Stimulated activated CD4-positive, alpha-beta T cell treated with anti-CD3 and anti-CD28 coated beads, Interleukin-4, amount 100 ng/mL, for 48 hours (primary cell): ENCODE measurements around the gene EIF4G3.
"Not testable (repeated sequence)": the region's sequence is repeated elsewhere in the genome, so short reads cannot be mapped to it uniquely, and the experiment has no call there.

Experiments
- DNase-seq, 2 donors: peaks; one replicate each; pipeline ENCODE4 v3.0.0-alpha.2; 2020; ENCODE audit warnings: low read depth in 2 of 2

EIF4G3 gene

DNA sequence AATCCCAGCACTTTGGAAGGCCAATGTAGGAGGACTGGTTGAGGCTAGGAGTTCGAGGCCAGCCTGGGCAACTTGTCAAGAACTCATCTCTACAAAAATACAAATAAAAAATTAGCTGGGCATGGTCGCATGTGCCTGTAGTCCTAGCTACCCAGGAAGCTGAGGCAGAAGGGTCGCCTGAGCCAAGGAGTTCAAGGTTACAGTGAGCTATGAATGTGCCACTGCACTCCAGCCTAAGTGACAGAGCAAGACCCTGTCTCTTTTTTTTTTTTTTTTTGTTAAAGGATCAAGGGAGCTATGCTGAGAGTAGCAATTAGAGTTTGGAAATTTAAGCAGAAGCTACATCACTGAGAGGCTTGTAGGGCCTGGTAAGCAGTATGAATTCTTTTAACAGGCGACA is 70.9 kb downstream of the EIF4G3 start:
- no peak for DNase-seq

GRCh38 chr1:21104683-21105082 is 72.0 kb downstream of the EIF4G3 start:
- DNase-seq, result no peak

GRCh38 chr1:21100481-21100921 is 76.2 kb downstream of the EIF4G3 start:
- DNase-seq, result no peak

DNA sequence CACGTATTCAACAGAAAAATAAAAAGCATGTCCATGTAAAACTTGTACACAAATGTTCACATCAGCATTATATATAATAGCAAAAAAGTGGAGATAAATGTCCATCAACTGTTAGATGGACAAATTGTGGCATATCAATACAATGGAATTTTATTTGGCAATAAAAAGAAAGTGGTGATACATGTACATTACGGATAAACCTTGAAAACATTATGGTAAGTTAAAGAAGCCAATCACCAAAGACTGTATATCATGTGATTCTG is 76.9 kb downstream of the EIF4G3 start:
- DNase-seq, result no peak

- no peak for DNase-seq
These were observed 77.4 kb downstream of the EIF4G3 start for GRCh38 chr1:21099034-21099868.

DNA sequence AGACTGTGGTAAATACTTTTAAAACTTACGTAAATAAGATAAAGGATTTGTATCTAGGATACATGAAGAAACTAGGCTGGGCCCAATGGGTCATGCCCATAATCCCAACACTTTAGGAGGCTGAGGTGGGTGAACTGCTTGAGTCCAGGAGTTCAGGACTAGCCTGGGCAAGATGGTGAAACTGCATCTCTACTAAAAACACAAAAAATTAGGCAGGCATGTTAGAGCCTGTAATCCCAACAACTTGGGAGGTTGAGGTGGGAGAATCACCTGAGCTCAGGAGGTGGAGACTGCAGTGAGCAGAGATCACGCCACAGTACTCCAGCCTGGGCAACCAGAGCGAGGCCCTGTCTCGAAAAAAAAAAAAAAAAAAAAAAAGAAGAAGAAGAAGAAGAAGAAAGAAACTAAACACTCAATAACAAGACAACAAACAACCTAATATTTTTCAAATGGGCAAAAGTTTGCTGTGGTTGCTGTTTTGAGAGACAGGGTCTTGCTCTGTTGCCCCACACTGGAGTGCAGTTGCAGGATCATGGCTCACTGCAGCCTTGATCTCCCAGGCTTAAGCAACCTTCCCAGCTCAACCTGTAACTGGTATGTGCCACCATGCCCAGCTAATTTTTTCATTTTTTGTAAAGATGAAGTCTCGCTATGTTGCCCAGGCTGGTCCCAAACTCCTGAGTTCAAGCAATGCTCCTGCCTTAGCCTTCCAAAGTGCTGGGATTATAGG is 78.3 kb downstream of the EIF4G3 start:
- no peak for DNase-seq

- DNase-seq, result no peak
These were observed 79.0 kb downstream of the EIF4G3 start for GRCh38 chr1:21097729-21098128.

DNA sequence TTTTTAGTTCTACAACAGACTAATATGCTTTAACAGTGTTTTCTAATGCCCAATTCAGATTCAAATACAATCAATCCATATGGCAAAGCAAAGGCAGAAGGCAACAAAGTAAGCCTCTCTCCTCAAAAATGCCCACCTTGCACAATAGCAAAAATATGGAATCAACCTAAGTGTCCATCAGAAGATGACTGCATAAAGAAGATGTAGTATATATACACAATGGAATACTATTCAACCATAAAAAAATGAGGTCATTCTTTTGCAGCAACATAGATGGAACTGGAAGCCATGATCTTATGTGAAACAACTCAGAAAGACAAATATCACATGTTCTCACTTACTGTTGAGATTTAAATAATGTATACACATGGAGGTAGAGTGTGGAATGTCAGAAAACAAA is 80.7 kb downstream of the EIF4G3 start:
- no peak for DNase-seq

- DNase-seq, result not testable (repeated sequence)
These were observed 82.4 kb downstream of the EIF4G3 start for GRCh38 chr1:21094282-21094681.

DNA sequence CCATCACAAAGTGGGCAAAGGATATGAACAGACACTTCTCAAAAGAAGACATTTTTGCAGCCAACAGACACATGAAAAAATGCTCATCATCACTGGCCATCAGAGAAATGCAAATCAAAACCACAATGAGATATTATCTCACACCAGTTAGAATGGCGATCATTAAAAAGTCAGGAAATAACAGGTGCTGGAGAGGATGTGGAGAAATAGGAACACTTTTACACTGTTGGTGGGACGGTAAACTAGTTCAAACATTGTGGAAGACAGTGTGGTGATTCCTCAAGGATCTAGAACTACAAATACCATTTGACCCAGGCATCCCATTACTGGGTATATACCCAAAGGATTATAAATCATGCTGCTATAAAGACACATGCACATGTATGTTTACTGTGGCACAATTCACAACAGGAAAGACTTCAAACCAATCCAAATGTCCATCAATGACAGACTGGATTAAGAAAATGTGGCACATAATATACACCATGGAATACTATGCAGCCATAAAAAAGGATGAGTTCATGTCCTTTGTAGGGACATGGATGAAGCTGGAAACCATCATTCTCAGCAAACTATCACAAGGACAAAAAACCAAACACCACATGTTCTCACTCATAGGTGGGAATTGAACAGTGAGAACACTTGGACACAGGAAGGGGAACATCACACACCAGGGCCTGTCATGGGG is 83.3 kb downstream of the EIF4G3 start:
- DNase-seq, result not testable (repeated sequence)

GRCh38 chr1:21092545-21092944 is 84.2 kb downstream of the EIF4G3 start:
- not testable (repeated sequence) for DNase-seq

- DNase-seq, result not testable (repeated sequence)
These were observed 85.5 kb downstream of the EIF4G3 start for GRCh38 chr1:21091053-21091690.

GRCh38 chr1:21090463-21090862 is 86.2 kb downstream of the EIF4G3 start:
- DNase-seq, result no peak

- DNase-seq, result no peak
These were observed 87.0 kb downstream of the EIF4G3 start for GRCh38 chr1:21089731-21090130.

GRCh38 chr1:21089299-21089698 is 87.4 kb downstream of the EIF4G3 start:
- no peak for DNase-seq

GRCh38 chr1:21084111-21084810 is 92.4 kb downstream of the EIF4G3 start:
- no peak for DNase-seq

DNA sequence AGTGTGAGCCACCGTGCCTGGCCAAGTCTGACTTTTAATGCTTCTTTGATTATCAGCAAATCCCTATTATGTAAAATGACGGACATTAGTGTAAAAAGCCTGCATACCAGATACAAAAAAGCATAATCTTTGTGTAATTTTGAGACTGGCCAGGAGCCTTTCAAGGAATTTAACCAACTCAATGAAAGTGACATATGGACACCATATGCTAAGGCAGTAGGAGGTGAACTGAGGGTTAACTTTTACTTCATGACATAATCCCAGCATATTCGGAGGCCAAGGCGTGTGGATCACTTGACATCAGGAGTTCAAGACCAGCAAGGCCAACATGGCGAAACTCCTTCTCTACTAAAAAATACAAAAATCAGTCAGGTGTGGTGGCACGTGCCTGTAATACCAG is 94.6 kb downstream of the EIF4G3 start:
- no peak for DNase-seq

DNA sequence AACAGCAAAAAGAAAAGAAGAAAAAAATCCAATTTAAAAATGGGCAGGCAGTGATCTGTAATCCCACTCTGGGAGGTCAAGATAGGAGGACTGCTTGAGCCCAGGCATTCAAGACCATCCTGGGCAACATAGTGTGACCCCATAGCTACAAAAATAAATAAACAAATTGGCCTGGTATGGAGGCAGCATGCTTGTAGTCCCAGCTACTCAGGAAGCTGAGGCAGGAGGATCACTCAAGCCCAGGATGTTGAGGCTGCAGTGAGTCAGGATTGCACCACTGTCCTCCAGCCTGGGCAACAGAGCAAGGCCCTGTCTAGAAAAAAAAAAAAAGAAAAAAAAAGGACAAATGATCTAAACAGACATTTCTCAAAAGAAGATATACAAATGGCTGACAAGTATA is 99.6 kb downstream of the EIF4G3 start:
- no peak for DNase-seq

DNA sequence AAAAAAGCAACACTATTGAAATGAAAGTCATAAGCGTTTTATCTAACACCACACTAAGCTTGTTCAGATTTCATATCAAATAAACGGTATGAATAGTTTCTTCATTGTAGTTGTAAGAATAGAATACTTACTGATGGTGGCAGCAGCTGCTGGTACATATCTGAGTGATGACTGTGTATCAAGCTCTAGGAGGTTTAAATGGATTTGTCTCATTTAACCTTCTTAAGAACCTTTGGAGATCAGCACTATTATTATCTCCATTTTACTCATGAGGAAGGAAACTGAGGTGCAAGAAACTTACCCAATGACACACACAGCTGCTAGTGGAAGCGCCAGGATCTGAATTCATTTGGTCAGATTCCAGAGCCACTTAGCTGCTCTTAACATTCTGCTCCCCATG is 104.0 kb downstream of the EIF4G3 start:
- DNase-seq, result no peak

DNA sequence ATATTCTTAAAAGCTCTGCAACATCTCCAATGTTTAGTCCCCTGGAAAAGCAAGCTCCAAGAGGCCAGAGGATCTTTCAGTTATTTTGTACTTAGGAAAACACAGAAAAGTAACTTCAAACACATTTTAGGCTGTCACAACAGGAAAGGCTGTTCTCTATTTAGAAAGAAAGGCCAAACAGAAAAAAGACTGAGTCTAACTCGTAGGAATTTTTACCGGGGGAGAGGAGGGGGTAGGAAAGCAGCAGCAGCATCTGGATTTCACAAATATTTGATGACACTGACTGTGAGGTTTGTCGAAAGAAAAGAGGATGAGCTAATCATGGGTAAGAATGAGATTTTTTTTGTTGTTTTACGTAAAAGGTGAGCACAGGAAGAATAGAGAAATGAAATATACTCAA is 107.1 kb downstream of the EIF4G3 start:
- DNase-seq, result no peak

GRCh38 chr1:21068937-21069336 is 107.8 kb downstream of the EIF4G3 start:
- no peak for DNase-seq
